Right ventricle myocardium inferior (tissue), 1 donor: Measurements from ENCODE around the gene IL15. TPM values are rescaled to one million over a fixed set of nuclear protein-coding genes. Genes with fewer than 3 reads are reported as not detected.
"Not testable (repeated sequence)": the region's sequence is repeated elsewhere in the genome, so short reads cannot be mapped to it uniquely, and the experiment has no call there.

ENCODE experiments used
- ATAC-seq: fragments of 200-7000 bp; cut with Tn5 transposase; one replicate; pipeline ENCODE4 v1.9.1; 2020; ENCODE audit warnings: mild to moderate bottlenecking, moderate library complexity
- DNase-seq: peaks from one replicate; pipeline ENCODE4 v3.0.0; 2021; ENCODE audit errors: missing footprints
- intact Hi-C: fragments of 100-400 bp; cut with DNase I; formaldehyde crosslinking; loops from one replicate; pipeline ENCODE4 v1.11.0; 2022
- total RNA-seq: library from RNA; stranded (reverse); fragmentation: NEBNext Ultra II Directional; extraction: Animal tissue kit (Norgen Biotek cat#: 25700); gene quantifications from one replicate; pipeline ENCODE4 v1.2.1, GENCODE V29; 2021
- donor health status: DM: no; HTN: yes; CAD: no; lungs with severe emphysema.

Gene IL15
- total RNA-seq, 1 donor from 2014 or later: 1.6 TPM

- ATAC-seq (no peak), DNase-seq (no peak)
- intact Hi-C loops: no loop called here
These were observed 50.5 kb downstream of the IL15 start for GRCh38 chr4:141686879-141687278.

GRCh38 chr4:141689726-141690296, 53.4 kb downstream of the IL15 start:
- not testable (repeated sequence) for ATAC-seq, DNase-seq

GRCh38 chr4:141691247-141691646, 54.9 kb downstream of the IL15 start:
- ATAC-seq, intact Hi-C loops, DNase-seq: not testable (repeated sequence)

More at GRCh38 chr4:141689726-141690296, 53.4 kb downstream of the IL15 start:
- intact Hi-C loops: not testable (repeated sequence)

GRCh38 chr4:141692081-141692480, 55.7 kb downstream of the IL15 start:
- intact Hi-C loops: no loop called here
- ATAC-seq: no peak
- DNase-seq: no peak

- DNase-seq (no peak), ATAC-seq (no peak)
- intact Hi-C loops: no loop called here
These were observed 60.7 kb downstream of the IL15 start for GRCh38 chr4:141697116-141697515.

GRCh38 chr4:141702472-141703182, 66.2 kb downstream of the IL15 start:
- intact Hi-C loops: no loop called here
- ATAC-seq (no peak), DNase-seq (peak; percentile 65)

GRCh38 chr4:141703497-141703896, 67.1 kb downstream of the IL15 start:
- intact Hi-C loops: no loop called here
- ATAC-seq: no peak
- no peak for DNase-seq

GRCh38 chr4:141705048-141705746, 68.8 kb downstream of the IL15 start:
- intact Hi-C loops: no loop called here
- no peak for DNase-seq
- no peak for ATAC-seq

- intact Hi-C loops: no loop called here
- DNase-seq: no peak
- ATAC-seq: no peak
These were observed 69.5 kb downstream of the IL15 start for GRCh38 chr4:141705747-141706377.

GRCh38 chr4:141706445-141706844, 70.1 kb downstream of the IL15 start:
- DNase-seq: no peak
- intact Hi-C loops: no loop called here
- no peak for ATAC-seq

GRCh38 chr4:141711211-141711610, 74.8 kb downstream of the IL15 start:
- DNase-seq: no peak
- ATAC-seq: no peak
- intact Hi-C loops: loop anchor here (5.0 kb wide), 1 partner anchor 364 kb away; no protein-coding TSS in a partner anchor

- ATAC-seq (no peak), DNase-seq (no peak)
- intact Hi-C loops: loop anchor here (5.0 kb wide), 1 partner anchor 366 kb away; no protein-coding TSS in a partner anchor
These were observed 76.8 kb downstream of the IL15 start for GRCh38 chr4:141713185-141713584.

GRCh38 chr4:141713771-141714445, 77.5 kb downstream of the IL15 start:
- intact Hi-C loops: loop anchor here (5.0 kb wide), 1 partner anchor 367 kb away; no protein-coding TSS in a partner anchor
- no peak for DNase-seq
- ATAC-seq: no peak

- ATAC-seq: no peak
- intact Hi-C loops: no loop called here
- DNase-seq: no peak
These were observed 83.2 kb downstream of the IL15 start for GRCh38 chr4:141719585-141719984.

GRCh38 chr4:141721174-141721573, 84.8 kb downstream of the IL15 start:
- intact Hi-C loops: no loop called here
- no peak for ATAC-seq
- DNase-seq: no peak

GRCh38 chr4:141724646-141725045, 88.3 kb downstream of the IL15 start:
- ATAC-seq: no peak
- no peak for DNase-seq
- intact Hi-C loops: no loop called here

GRCh38 chr4:141727420-141727819, 91.0 kb downstream of the IL15 start:
- no peak for DNase-seq
- no peak for ATAC-seq
- intact Hi-C loops: no loop called here

GRCh38 chr4:141730805-141731204, 94.4 kb downstream of the IL15 start:
- no peak for DNase-seq
- no peak for ATAC-seq
- intact Hi-C loops: no loop called here

- no peak for ATAC-seq
- intact Hi-C loops: no loop called here
- DNase-seq: no peak
These were observed 95.1 kb downstream of the IL15 start for GRCh38 chr4:141731481-141731880.
